Measurements from ENCODE around the gene PDZD4.

DNA sequence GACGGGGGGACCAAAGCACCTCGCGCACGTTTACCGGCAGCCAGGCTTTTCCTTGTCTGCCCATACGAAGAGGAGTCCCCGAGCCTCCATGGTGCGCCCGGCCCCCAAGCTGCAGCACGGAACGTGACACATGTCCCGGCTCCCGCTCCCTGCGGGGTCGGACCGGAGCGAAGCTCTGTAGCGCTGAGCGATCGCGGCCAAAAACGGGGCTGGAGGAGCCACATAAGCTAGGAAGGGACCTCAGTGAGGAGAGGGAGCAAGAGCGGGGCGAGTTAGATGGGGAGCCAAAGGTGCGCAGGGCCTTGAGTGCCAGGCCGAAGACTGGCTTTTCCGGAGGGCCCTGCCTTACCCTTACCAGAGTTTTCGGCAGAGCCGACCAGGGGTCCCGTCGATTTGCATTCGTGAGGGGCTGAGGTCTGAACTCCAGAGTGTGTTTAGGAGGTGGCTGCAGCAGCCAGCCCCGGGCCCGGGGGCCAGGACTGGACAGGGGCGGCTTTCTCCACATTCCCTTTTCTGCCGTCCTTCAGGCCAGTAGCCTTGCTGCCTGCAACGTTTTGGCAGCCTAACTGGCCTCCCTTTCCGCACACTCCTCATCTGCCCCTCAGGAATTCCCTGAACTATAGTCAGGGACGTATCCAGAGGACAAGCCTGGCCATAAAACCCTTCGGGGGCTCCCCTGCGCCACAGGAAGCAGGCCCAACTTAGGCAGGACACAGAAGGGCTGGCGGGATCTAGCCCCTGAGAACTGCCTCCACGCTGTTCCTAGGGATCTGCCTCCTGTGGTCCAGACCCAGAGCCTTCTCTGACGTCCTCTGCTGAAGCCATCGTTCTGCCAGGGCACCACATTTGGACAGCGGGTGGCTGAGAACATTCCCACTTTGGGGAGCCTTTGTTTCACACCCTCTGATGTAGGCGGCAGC is 35.2 kb downstream of the PDZD4 start:
- no peak for TF ChIP-seq ATF7 (IDR thresholded peaks at IDR 0.05; ENCODE audit: low read depth)
- no peak for TF ChIP-seq TAF1 (IDR thresholded peaks at IDR 0.05; ENCODE audit: borderline replicate concordance, low read depth, low read length)
- no peak for TF ChIP-seq POLR2A (IDR thresholded peaks at IDR 0.05; ENCODE audit: low read depth, low read length)

Data from GM12878 (cell line).